H9 (cell line): ENCODE results near the gene ZNF839. TPM values are rescaled to one million over a fixed set of nuclear protein-coding genes. Genes with fewer than 3 reads are reported as not detected.

Experiments
- DNase-seq: peaks from one replicate; pipeline ENCODE4 v3.0.0-alpha.2; 2017
- H2AFZ ChIP-seq: one replicate; pipeline ENCODE4 v1.6.1; 2013; ENCODE audit warnings: mild to moderate bottlenecking, low read length, control low read depth, moderate library complexity
- H2AK5ac ChIP-seq: 2 replicates; pipeline ENCODE4 v1.6.1; 2013; ENCODE audit warnings: low read length, control low read depth, mixed read lengths; ENCODE audit not compliant: insufficient read length
- H2BK120ac ChIP-seq: one replicate; pipeline ENCODE4 v1.6.1; 2013; ENCODE audit warnings: low read depth, mild to moderate bottlenecking, low read length, control low read depth, inconsistent platforms; ENCODE audit not compliant: poor library complexity, severe bottlenecking
- H2BK12ac ChIP-seq: 2 replicates; pipeline ENCODE4 v1.6.1; 2013; ENCODE audit warnings: low read length, control low read depth, mixed read lengths, low read depth; ENCODE audit not compliant: insufficient read length
- H2BK15ac ChIP-seq: 2 replicates; pipeline ENCODE4 v1.6.1; 2013; ENCODE audit warnings: low read depth, low read length, control low read depth
- H2BK20ac ChIP-seq: one replicate; pipeline ENCODE4 v1.6.1; 2013; ENCODE audit warnings: low read depth, mild to moderate bottlenecking, low read length, control low read depth, inconsistent platforms; ENCODE audit not compliant: poor library complexity, severe bottlenecking
- H2BK5ac ChIP-seq: 2 replicates; pipeline ENCODE4 v1.6.1; 2013; ENCODE audit warnings: low read length, control low read depth, mixed read lengths; ENCODE audit not compliant: insufficient read length
- H3K14ac ChIP-seq: 2 replicates; pipeline ENCODE4 v1.6.1; 2013; ENCODE audit warnings: low read length, control low read depth; ENCODE audit not compliant: insufficient read depth
- H3K18ac ChIP-seq: 2 replicates; pipeline ENCODE4 v1.6.1; 2013; ENCODE audit warnings: low read depth, mild to moderate bottlenecking, mixed read lengths, low read length, control low read depth; ENCODE audit not compliant: insufficient read length
- H3K23ac ChIP-seq: 2 replicates; pipeline ENCODE4 v1.6.1; 2013; ENCODE audit warnings: low read length, control low read depth, mixed read lengths, low read depth; ENCODE audit not compliant: insufficient read length
- H3K23me2 ChIP-seq: 2 replicates; pipeline ENCODE4 v1.6.1; 2013; ENCODE audit warnings: low read depth, mild to moderate bottlenecking, mixed read lengths, low read length, control low read depth; ENCODE audit not compliant: insufficient read length, poor library complexity, severe bottlenecking
- H3K27ac ChIP-seq: 2 replicates; pipeline ENCODE4 v1.5.1; 2013; ENCODE audit warnings: low read length, control low read depth, mixed read lengths, low read depth; ENCODE audit not compliant: insufficient read length
- H3K27me3 ChIP-seq: 2 replicates; pipeline ENCODE4 v1.6.1; 2013; ENCODE audit warnings: low read length, control low read depth, inconsistent platforms; ENCODE audit not compliant: insufficient read depth
- H3K4ac ChIP-seq: 2 replicates; pipeline ENCODE4 v1.6.1; 2013; ENCODE audit warnings: low read depth, mild to moderate bottlenecking, control low read depth, inconsistent platforms, low read length, moderate library complexity
- H3K4me1 ChIP-seq: 2 replicates; pipeline ENCODE4 v1.6.1; 2013; ENCODE audit warnings: low read length, control low read depth, inconsistent platforms; ENCODE audit not compliant: insufficient read depth
- H3K4me2 ChIP-seq: 2 replicates; pipeline ENCODE4 v1.6.1; 2013; ENCODE audit warnings: low read length, control low read depth, mixed read lengths; ENCODE audit not compliant: insufficient read length, insufficient read depth
- H3K56ac ChIP-seq: 2 replicates; pipeline ENCODE4 v1.6.1; 2013; ENCODE audit warnings: low read depth, mild to moderate bottlenecking, mixed read lengths, low read length, control low read depth; ENCODE audit not compliant: insufficient read length
- H3K79me1 ChIP-seq: 2 replicates; pipeline ENCODE4 v1.6.1; 2013; ENCODE audit warnings: low read depth, mild to moderate bottlenecking, moderate library complexity, low read length, control low read depth, inconsistent platforms; ENCODE audit not compliant: insufficient read depth, poor library complexity, severe bottlenecking
- H3K79me2 ChIP-seq: 2 replicates; pipeline ENCODE4 v1.6.1; 2013; ENCODE audit warnings: low read length, control low read depth, inconsistent platforms; ENCODE audit not compliant: insufficient read depth
- H3K9ac ChIP-seq: 2 replicates; pipeline ENCODE4 v1.6.1; 2013; ENCODE audit warnings: low read length, control low read depth, mixed read lengths; ENCODE audit not compliant: insufficient read length; ENCODE audit errors: extremely low read depth
- H3K9me3 ChIP-seq: one replicate; pipeline ENCODE4 v1.6.1; 2013; ENCODE audit warnings: low read depth, low read length, inconsistent platforms; ENCODE audit not compliant: control insufficient read depth
- H3T11ph ChIP-seq: one replicate; pipeline ENCODE4 v1.6.1; 2013; ENCODE audit warnings: mild to moderate bottlenecking, low read length, control low read depth, inconsistent platforms
- H4K20me1 ChIP-seq: one replicate; pipeline ENCODE4 v1.6.1; 2013; ENCODE audit not compliant: control insufficient read depth, insufficient read length, insufficient read depth
- H4K5ac ChIP-seq: 2 replicates; pipeline ENCODE4 v1.6.1; 2013; ENCODE audit warnings: low read depth, mild to moderate bottlenecking, mixed read lengths, low read length, control low read depth; ENCODE audit not compliant: insufficient read length
- H4K8ac ChIP-seq: replicated peaks from 2 replicates; pipeline ENCODE4 v1.6.1; 2013; ENCODE audit warnings: low read length, control low read depth, mixed read lengths, low read depth; ENCODE audit not compliant: insufficient read length
- H4K91ac ChIP-seq: 2 replicates; pipeline ENCODE4 v1.6.1; 2013; ENCODE audit warnings: low read depth, mild to moderate bottlenecking, moderate library complexity, mixed read lengths, low read length, control low read depth; ENCODE audit not compliant: insufficient read length
- H3K27ac Mint-ChIP-seq, 3 experiments: 2 replicates in 2 of 3; 3 replicates in 1 of 3; pipeline ENCODE4 v1.8.0; 2020 to 2021; ENCODE audit warnings: mixed read lengths in 3 of 3, mild to moderate bottlenecking in 1 of 3, moderate library complexity in 1 of 3
- H3K27me3 Mint-ChIP-seq: 2 replicates; pipeline ENCODE4 v1.8.0; 2021; ENCODE audit warnings: low read depth, mild to moderate bottlenecking, moderate library complexity, mixed read lengths
- H3K36me3 Mint-ChIP-seq, 3 experiments: 2 replicates in 2 of 3; 3 replicates in 1 of 3; pipeline ENCODE4 v1.8.0; 2020 to 2021; ENCODE audit warnings: low read depth in 3 of 3, mixed read lengths in 3 of 3; ENCODE audit not compliant: insufficient read depth in 1 of 3
- H3K4me1 Mint-ChIP-seq, 2 experiments: 2 replicates each; pipeline ENCODE4 v1.8.0; 2020; ENCODE audit warnings: mixed read lengths in 2 of 2
- H3K4me3 Mint-ChIP-seq, 2 experiments: 2 replicates in 1 of 2; 3 replicates in 1 of 2; pipeline ENCODE4 v1.8.0; 2020 to 2021; ENCODE audit warnings: mild to moderate bottlenecking in 2 of 2, mixed read lengths in 2 of 2, moderate library complexity in 1 of 2
- H3K9me3 Mint-ChIP-seq, 2 experiments: 2 replicates in 1 of 2; 3 replicates in 1 of 2; pipeline ENCODE4 v1.8.0; 2020; ENCODE audit warnings: mild to moderate bottlenecking in 2 of 2, mixed read lengths in 2 of 2, moderate library complexity in 1 of 2
- WGBS: extraction: QIAGEN DNeasy Blood & Tissue Kit; methylation state at CpG from one replicate; pipeline ENCODE4 v1.1.7; 2013; ENCODE audit warnings: missing lambda C conversion rate, low lambda C conversion rate, mixed read lengths; ENCODE audit not compliant: insufficient read length; ENCODE audit errors: extremely low coverage; 5-methylcytosine and 5-hydroxymethylcytosine counted together
- total RNA-seq: library from RNA; stranded (reverse); gene quantifications from 2 replicates; pipeline ENCODE4 v1.2.1, GENCODE V29; 2021
- TF ChIP-seq, protein P1 (sequence below): fragments of 200-600 bp; sonication (generic); conservative IDR thresholded peaks from 3 replicates; pipeline ENCODE4 v1.8.0; 2021; ENCODE audit warnings: antibody characterized with exemption, mild to moderate bottlenecking

Gene ZNF839
- total RNA-seq, 1 experiment from 2014 or later = 9.4 TPM

GRCh38 chr14:102277874-102278630 lies 41.5 kb upstream of the ZNF839 start:
- Histone ChIP-seq H4K20me1 (no peaks in the 10 kb centered on the region), H3T11ph (no peak overlapping the region), H4K91ac (no peak overlapping the region), H3K4ac (no peak overlapping the region), H3K23me2 (no peaks in the 10 kb centered on the region), H3K23ac (no peak overlapping the region), H3K9me3 (no peaks in the 10 kb centered on the region), H3K18ac (no peak overlapping the region), H2AFZ (no peak overlapping the region), H2BK20ac (no peak overlapping the region), H2BK120ac (no peak overlapping the region), H4K5ac (no peak overlapping the region), H2BK5ac (no peak overlapping the region), H3K14ac (no peak overlapping the region), H3K27me3 (no peaks in the 10 kb centered on the region), H3K4me1 (no peaks in the 10 kb centered on the region), H2BK15ac (no peak overlapping the region), H2BK12ac (no peak overlapping the region), H3K79me2 (no peaks in the 10 kb centered on the region), H3K4me2 (no peak overlapping the region), H3K56ac (no peak overlapping the region), H4K8ac (no peak overlapping the region), H3K27ac (no peak overlapping the region), H2AK5ac (no peak overlapping the region), H3K79me1 (no peaks in the 10 kb centered on the region), H3K9ac (no peak overlapping the region)
- TF ChIP-seq, protein P1, sequence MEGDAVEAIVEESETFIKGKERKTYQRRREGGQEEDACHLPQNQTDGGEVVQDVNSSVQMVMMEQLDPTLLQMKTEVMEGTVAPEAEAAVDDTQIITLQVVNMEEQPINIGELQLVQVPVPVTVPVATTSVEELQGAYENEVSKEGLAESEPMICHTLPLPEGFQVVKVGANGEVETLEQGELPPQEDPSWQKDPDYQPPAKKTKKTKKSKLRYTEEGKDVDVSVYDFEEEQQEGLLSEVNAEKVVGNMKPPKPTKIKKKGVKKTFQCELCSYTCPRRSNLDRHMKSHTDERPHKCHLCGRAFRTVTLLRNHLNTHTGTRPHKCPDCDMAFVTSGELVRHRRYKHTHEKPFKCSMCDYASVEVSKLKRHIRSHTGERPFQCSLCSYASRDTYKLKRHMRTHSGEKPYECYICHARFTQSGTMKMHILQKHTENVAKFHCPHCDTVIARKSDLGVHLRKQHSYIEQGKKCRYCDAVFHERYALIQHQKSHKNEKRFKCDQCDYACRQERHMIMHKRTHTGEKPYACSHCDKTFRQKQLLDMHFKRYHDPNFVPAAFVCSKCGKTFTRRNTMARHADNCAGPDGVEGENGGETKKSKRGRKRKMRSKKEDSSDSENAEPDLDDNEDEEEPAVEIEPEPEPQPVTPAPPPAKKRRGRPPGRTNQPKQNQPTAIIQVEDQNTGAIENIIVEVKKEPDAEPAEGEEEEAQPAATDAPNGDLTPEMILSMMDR = no peak
- WGBS = no CpG with 5 or more reads among the region's 7 CpGs
- DNase-seq = no peak
- Mint-ChIP-seq H3K27ac (no peak overlapping the region), H3K36me3 (peaks cover 0 to 2% (median 0%) of the 10 kb centered on the region in 3 experiments; a peak in 2 of 7 replicates), H3K9me3 (peaks cover 5 to 6% of the 10 kb centered on the region in 2 experiments; a peak in 4 of 5 replicates), H3K4me3 (no peak overlapping the region), H3K27me3 (no peaks in the 10 kb centered on the region), H3K4me1 (peaks cover 9 to 12% of the 10 kb centered on the region in 2 experiments)
